ENCODE data around the gene MAPK8IP2.
"Not testable (repeated sequence)": the region's sequence is repeated elsewhere in the genome, so short reads cannot be mapped to it uniquely, and the experiment has no call there.

MAPK8IP2 gene

DNA sequence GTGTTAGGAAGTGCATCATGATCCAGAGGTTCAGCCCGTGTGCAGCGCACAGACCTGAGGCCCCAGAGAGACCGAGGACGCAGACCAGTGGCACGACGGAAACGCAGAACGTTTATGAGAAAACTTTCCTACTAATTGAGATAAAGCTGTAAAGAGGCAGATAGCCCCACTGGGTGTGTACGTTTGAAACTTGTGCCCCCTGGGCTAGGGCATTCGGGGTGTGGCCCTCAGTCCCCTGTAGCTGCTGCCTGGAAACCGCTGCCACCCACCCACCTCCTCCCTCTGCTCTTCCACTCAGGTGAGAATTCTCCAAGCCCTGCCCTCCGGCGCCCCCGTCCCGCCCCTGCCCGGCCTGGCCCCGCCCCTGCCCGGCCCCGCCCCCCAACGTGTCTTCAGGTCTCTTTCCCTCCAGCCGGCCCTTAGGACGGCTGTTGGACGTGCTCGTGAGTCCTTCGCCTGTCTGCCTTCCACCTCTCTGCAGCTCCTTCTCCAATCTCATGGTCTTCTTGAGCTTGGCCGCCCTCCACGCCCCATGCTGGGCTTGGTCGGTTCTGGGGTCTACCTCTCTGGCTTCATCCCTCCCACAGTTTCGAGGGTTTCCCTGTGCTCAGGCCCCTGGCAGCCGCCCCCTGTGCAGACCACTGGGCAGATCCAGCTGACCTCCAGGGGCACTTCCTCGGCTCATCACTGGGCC is 12.1 kb downstream of the MAPK8IP2 start:
- DNase-seq = no peak

DNA sequence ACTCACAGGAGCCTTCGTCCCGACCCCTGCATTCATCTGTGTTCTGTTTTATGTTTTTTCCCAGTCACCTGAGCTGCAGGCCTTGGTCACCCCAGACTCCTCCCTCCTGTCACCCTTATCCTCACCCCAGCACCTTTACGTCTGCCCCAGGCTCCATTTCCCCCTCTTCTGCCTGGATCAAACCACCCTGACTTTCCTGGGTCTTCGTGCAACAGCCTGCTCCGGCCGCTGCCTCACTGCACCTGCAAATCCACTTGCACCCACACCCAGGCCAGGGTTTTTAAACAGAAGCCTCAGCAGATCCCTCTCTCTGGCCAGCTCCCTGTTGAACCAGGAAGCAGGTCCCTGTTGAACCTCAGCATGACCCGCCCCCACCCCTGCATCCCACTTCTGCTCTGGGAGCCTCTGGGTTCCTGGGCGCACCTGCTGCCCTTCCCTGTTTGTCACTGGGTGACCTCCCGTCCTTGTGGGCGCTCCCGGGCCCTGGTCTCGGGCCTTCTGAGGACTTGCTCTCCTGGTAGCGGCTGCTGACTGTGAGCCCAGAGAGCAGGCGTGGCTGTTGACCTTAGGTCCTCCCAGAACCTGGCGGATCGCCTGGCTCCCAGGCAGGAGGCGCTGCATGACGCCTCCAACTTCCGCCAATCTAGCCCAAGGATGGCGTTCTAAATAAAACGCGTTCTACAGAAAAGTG is 12.8 kb downstream of the MAPK8IP2 start:
- no peak for DNase-seq

DNA sequence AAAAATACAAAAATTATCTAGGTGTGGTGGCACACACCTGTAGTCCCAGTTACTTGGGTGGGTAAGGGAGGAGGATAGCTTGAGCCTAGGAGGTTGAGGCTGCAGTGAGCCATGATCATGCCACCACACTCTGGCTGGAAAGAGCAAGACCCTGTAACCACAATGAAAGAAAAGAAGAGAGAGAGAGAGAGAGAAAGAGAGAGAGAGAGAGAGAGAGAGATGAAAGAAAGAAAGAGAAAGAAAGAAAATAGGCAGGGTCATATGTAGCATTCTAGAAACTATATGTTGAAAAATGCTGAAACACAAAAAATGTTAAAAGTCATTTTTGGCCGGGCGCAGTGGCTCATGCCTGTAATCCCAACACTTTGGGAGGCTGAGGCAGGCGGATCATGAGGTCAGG is 13.7 kb downstream of the MAPK8IP2 start:
- DNase-seq = not testable (repeated sequence)

DNA sequence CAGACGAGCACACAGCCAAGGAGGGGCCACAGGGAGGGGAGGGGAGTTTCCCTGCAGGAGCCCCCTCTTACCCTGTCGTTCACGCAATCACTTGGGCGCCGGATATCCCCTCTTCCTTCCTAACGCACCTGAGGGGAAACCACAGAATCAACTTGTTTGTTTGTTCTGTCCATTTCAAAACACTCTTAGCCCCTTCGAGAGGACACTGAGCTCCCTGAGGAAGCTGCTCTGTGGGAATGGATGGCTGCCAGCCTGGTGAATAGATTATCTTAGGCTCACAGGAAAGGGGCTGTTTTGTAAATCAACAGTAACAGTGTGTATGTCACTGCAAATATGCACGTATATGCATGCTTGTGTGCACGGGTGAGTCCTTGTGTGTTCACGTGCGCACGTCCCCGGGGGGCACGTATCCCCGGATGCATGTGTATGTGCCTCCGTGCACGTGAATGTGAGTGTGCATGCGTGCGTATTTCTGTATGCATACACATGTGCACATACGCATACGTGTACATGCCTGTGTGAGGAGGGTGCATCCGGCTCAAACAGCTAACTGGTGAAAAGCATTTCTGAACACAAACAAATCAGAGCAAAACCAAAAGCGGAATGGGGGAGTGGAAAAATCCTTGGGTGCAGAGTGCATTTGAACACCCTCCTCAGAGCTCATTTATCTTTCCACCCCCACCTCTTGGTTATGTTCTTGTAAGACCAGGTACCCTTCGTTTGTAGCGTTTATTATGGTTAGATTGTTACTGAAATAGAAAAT is 20.2 kb downstream of the MAPK8IP2 start:
- peak in 25 of 56 donors; percentile 22 to 74 (median 47) for DNase-seq

DNA sequence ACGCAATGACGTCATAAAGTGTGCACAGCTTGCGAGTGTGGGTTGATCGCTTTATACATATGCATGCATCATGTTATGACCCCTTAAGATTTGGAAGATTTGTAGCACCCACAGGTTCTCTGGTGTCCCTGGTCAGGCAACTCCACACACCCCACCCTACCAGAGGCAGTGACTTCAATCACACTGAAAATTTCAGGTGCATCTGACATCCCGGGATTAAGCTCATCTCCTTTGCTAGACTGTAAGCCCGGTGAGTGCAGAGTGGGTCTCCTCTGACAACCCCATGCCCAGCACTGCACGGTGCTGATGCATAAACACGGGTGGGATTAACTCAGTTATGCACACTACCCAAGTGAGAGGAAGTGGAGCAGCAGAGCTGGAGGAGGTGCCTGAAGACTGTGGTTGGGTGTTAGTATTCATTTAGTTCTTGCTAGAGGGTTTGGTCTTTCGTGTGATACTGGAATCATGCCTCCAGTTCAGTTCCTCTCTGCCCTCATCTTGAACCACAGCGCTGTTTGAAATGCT is 20.8 kb downstream of the MAPK8IP2 start:
- peak in 1 of 56 donors; percentile 11 for DNase-seq

DNA sequence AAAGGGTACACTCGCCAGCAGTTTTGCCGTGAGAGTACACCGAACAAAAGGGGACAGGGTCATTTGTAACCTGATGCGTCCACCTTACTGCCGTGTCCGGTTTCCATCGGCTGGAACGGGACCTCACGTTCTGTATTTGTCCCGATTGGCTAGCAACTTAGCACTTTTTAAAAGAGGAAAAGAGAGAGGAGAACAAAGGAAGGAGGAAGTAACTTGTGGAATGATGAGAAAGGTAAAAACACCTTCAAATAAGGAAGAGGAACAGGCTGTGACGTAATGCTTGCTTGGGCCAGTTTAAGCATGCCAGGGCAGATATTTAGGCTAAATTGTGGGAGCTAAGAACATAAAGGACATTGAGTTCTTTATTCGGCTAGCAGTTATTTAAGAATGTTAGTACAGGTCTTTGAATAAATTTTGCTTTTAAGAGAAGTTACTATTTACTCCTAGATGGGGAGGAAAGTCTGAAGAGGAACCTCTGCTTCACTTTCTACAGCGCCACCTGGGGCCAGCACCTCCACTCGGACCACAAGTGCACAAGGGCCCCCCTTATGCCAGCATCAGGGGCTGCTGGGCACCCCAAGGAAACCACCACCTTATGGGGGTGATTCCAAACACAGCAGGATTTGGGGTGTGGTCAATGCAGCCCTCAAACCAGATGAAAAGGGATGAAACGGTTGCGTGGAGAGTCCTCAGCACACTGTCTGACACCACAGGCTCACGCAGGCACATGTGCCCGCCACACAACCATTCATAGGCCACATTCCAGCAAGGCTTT is 21.5 kb downstream of the MAPK8IP2 start:
- no peak for DNase-seq

DNA sequence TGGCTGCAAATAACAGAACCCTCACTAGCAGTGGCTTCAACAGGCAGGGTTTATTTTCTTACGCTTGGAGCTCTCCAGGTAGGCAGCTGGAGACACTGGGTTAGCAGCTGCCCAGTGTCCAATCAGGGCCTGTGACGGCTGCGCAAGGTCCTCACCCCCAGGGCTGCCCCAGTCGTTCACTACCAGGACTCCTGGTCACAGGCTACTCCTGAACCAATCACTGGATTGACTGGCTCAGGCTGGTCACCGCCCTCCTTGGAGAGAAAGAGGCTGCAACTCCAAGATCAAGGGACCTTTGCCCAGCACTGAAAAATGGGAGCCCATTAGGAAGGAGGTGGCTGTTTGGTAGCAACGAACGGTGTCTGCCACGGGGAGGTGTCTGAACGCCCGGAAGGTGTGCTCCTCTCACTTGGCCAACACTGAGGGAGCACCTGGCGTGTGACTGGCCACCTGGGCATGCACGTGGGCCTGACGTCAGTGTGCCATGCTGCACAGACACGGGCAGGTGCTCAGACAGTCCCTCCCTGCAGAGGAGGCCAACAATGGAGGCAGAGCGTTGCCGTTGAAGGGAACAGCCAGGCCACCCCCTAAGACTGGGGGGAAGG is 22.2 kb downstream of the MAPK8IP2 start:
- DNase-seq = no peak

DNA sequence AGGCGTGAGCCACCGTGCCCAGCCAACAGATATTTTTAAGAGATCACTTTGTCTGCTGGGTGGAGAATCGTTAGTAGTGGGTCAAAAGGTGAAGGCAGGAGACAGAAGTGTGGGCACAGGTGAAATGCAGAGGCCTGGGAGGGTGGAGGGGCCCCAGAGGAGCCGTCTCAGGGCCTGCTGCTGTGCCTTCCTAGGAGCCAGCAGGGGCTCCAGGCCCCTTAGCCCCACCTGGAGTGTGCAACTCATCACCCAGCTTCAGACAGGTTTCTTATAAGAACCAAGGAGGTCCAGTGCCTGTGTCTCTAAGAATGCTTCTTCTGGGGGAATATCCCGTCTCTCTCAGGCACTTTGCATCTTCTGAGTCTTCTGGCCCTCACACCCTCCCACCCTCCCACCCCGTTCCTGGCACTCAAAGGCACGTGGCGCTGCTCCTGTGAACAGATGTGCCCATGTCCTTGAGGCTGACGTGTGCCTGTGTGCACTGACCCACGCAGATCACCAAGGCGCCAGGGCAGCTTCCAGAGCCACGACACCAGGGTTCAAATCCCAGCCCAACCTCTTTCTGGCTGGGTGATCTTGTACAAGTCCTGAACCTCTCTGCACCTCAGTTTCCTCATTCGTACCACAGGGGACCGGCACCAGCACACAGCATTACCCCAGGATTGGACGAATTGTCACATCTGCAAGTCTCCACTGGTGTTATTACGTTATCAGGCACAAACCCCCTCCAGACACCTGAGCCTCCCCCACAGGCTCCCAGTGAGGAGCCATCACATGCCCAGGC is 23.9 kb downstream of the MAPK8IP2 start:
- no peak for DNase-seq

DNA sequence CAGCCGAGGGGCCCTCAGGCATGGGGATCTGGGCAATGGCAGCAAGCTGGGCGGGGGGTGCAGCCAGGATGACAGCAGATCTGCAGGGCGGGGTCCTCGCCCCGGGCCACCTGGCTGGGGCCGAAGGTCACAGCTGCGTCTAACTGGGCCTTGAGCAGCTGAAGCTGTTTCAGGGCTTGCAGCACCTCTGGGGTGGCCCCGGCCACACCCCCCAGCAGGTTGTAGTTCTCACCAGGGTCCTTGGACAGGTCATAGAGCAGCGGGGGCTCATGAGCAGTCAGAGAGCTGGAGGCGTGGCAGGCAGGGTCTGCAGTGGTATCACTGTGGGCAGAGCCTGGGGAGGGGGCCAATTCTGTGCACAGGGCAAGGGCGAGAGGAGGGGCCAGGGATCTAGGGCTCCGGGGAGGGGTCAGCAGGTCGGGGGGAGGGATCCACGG is 24.6 kb downstream of the MAPK8IP2 start:
- DNase-seq = no peak

DNA sequence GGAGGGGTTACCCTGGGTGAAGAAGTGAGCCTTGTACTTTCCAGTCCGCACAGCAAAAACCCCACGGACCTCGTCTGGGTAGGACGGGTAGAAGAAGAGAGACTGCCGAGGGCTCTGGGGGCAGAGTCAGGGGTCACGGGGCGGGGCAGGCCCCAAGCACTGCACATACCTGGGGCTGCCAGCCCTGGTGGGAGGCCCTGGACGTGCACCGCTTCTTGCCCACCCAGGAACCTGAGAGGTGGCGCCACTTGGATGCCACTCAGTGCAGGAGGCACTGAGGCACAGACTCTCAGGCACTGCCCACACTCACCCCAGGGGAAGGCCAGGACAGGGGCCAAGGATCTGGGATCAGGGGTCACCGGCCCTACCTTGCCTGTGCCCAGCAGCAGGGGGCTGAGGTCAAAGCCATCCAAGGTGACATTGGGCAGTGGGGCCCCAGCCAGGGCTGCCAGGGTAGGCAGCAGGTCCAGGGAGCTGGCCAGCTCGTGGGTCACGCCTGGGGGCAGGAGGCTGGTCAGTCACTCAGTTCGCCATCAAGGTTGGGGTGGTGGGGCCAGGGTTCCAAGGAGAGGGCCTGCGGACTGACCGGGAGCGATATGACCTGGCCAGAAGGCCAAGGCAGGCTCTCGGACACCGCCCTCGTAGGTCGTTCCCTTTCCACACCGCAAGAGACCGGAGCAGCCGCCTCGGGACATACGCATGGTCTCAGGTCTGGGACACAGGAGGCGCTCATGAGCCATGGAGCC is 25.1 kb downstream of the MAPK8IP2 start:
- DNase-seq = no peak

DNA sequence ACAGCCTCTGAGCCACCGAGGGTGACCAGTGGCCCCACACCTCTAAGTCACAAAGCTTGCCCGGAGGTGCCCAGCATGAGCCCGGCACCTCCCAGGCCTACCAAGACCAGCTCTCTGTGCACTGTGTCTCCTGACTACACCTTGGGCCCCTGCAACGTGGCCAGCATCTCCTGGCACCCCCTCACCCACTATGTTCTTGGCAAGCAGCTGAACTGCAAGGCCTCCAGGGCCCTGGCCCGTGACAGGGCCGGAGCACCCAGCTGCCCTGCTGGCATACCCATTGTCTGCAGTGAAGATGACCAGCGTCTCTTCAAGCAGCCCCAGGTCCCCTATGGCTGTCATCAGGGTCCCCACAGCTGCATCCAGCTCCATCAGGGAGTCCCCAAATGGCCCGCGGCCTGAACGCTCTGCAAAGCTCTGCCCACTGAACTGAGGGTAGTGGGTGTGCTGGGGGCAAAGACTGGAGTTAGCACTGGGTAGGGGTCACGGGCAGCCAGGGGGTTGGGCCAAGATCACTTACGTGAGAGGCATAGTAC is 25.8 kb downstream of the MAPK8IP2 start:
- no peak for DNase-seq

DNA sequence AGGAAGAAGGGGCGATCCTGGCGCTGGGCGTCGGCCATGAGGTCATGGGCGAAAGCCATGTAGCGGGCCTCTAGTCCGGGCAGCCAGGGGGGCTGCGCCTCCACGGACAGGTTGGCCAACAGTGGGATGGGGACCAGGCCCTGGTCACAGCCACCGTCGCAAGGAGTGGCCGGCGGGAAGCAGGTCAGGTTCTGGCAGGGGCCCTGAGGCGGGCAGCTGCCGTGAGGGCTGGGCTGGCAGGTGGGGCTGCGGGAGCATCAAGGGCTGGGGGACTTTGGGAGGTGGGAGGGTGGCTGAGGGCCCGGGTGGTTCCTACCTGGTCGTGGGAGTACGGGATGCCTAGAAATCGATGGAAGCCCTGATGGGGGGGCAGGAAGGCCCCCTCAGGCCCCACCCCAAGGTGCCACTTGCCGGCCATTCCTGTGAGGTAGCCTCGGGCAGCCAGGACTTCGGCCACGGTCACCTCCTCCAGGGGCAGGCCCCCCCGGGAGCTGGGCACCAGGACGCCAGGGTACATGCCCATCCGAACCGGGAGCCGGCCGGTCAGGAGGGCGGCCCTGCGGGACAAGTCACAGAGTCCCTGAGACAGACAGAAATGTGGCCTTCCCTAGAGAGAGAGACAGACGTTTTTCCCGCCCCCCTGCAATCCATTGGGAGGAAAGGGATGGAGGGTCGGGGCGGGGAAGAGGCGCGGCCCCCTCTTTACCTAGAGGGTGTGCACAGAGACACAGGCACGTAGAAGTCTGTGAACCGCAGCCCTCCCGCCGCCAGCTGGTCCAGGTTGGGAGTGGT is 26.5 kb downstream of the MAPK8IP2 start:
- no peak for DNase-seq

DNA sequence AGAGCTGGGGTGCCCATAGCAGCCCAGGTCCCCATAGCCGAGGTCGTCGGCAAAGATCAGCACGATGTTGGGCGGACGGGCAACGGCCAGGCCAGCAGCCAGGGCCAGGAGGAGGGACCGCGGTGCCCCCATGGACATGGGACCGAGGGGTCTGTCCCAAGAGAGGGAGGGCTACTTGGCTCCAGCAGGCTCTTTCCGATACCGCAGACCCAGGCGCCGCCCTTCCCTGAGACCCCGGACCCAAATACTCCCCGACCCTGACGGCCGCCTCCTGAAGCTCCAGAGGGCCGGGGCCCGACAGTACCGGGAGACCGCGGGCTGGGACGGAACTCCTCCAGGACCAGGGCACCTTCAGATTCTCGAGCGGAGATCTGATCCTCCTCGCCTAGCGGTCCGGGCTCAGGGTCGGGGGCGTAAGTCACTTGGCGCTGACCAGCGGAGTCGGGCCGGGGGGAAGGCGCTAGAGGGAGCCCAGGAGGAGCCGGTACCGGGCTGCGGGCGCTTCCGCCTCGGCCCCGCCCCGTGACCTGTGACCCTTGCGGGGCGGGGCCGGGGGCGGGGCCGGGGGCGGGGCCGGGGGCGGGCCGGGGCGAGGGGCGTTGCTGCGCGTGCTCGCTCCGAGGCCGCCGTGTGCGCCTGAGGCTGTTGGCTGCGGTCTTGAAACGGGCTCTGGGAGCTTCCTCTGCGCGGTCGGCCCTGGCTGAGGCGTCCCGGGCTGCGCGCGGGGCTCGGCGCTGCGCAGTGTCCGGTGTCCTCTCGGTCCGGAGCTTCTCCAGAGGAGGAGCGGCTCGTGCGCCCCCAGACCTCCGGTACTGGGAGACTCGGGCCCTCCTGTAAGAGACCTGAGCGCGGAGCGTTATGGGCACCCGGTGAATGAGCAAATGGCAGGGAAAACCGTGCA is 27.3 kb downstream of the MAPK8IP2 start, which contains the start of gene ARSA:
Gene ARSA (minus strand): TSS at position 511 of the 901 bp plus-strand sequence. CDS start 373 bp downstream, at position 138.
- peak in 49 of 56 donors; percentile 38 to 92 (median 77) for DNase-seq

DNA sequence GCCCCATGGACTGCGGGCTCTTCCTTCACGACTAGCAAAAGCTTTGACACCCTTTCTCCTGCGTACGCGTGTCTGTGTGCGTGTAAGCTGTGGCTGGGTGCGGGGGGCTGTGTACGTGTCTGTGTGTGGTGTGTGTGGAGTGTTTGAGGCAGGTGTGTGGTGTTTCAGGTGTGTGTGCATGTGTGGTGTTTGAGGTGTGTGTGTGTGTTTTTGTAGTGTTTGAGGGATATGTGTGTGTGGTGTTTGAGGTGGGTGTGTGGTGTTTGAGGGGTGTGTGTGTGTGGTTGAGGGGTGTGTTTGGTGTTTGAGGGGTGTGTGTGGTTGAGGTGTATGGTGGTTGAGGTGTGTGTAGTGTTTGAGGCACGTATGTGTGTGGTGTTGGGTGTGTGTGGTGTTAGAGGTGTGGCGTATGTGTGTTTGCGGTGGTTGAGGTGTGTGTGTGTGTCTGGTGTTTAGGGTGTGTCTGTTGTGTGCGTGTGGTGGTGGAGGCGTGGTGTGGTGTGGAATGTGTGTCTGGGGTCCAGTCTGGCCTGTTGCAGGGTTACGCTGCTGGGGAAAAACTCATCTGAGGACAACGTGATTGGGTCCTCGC is 28.0 kb downstream of the MAPK8IP2 start:
- no peak for DNase-seq

DNA sequence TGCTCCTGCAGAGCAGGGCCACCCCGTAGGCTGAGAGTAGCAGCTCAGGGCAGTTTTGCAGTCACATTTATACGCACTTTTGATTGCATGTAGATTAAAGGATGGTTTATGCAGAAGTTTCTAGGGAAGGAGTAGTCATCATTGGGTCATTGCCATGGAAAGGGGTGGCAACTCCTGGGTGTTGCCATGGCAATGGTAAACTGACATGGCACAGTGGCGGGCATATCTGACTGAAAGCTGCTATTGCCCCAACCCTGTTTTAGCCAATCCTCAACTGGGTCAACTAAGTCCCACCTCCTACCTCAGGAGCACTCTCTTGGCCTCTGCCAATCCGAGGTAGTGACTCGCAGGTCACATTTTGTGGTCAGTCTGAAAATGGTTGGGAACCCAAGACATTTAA is 29.8 kb downstream of the MAPK8IP2 start:
- no peak for DNase-seq

DNA sequence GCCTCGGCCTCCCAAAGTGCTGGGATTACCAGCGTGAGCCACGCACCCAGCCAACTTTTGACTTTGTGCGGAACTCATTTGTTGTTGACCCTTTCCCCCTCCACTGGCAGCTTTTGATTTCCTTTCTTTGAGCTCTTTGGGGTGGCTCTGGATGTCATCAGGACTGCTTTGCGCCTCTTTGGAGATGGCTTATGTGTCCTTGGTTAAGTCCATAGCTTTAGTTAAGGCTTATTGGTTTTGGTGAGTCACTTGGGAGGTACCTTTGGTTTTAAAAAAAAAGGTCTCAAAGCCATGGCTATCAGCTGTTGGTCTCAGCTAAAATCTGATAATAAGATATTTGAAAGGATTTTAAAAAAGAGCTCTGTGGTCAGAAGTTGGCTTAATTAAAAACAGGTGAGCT is 32.5 kb downstream of the MAPK8IP2 start:
- no peak for DNase-seq
